ENCODE measurements around the gene KCNG2. TPM values are rescaled to one million over a fixed set of nuclear protein-coding genes. Genes with fewer than 3 reads are reported as not detected.

Gene KCNG2
- total RNA-seq, 1 donor from 2014 or later = not detected

GRCh38 chr18:79846936-79847557 lies 49.3 kb downstream of the KCNG2 start:
- Histone ChIP-seq H3K9ac (no peak overlapping the region), H3F3A (ENCODE audit: low read depth) (no peaks in the 10 kb centered on the region), H3K4me3 (no peak overlapping the region), H3K9me3 (ENCODE audit: low read depth) (peaks cover 9% of the 10 kb centered on the region), H3K4me1 (no peaks in the 10 kb centered on the region), H4K20me1 (ENCODE audit: low read depth) (no peaks in the 10 kb centered on the region), H3K27ac (no peak overlapping the region), H2AFZ (replicated peaks) (no peak overlapping the region), H3K27me3 (peaks cover 4% of the 10 kb centered on the region), H3K79me2 (ENCODE audit: low read depth) (no peaks in the 10 kb centered on the region), H3K4me2 (no peak overlapping the region), H3K36me3 (no peaks in the 10 kb centered on the region)
- H3K4me3 Mint-ChIP-seq = no peak overlapping the region
- H3K4me1 Mint-ChIP-seq = no peaks in the 10 kb centered on the region
- H3K27me3 Mint-ChIP-seq (ENCODE audit: insufficient read depth, low read depth) = peaks cover 2% of the 10 kb centered on the region
- TF ChIP-seq EZH2 (IDR thresholded peaks at IDR 0.05) (no peak), EZH2phosphoT487 (IDR thresholded peaks at IDR 0.05) (no peak)
- H3K9me3 Mint-ChIP-seq = no peaks in the 10 kb centered on the region
- no peak for DNase-seq (ENCODE audit: low spot score)
- no peak overlapping the region for H3K27ac Mint-ChIP-seq
- no peaks in the 10 kb centered on the region for H3K36me3 Mint-ChIP-seq

GRCh38 chr18:79847606-79848293 lies 50.0 kb downstream of the KCNG2 start:
- Mint-ChIP-seq H3K36me3 (no peaks in the 10 kb centered on the region), H3K27ac (no peak overlapping the region), H3K4me1 (no peaks in the 10 kb centered on the region), H3K4me3 (no peak overlapping the region), H3K27me3 (ENCODE audit: insufficient read depth, low read depth) (peaks cover 2% of the 10 kb centered on the region), H3K9me3 (no peaks in the 10 kb centered on the region)
- Histone ChIP-seq H4K20me1 (ENCODE audit: low read depth) (no peaks in the 10 kb centered on the region), H3K9me3 (ENCODE audit: low read depth) (peaks cover 4% of the 10 kb centered on the region), H3K9ac (no peak overlapping the region), H3K36me3 (no peaks in the 10 kb centered on the region), H3K4me1 (no peaks in the 10 kb centered on the region), H3K4me2 (no peak overlapping the region), H3K27ac (no peak overlapping the region), H2AFZ (replicated peaks) (no peak overlapping the region), H3K27me3 (peaks cover 4% of the 10 kb centered on the region), H3F3A (ENCODE audit: low read depth) (no peaks in the 10 kb centered on the region), H3K4me3 (no peak overlapping the region), H3K79me2 (ENCODE audit: low read depth) (no peaks in the 10 kb centered on the region)
- no peak for DNase-seq (ENCODE audit: low spot score)
- TF ChIP-seq EZH2phosphoT487 (IDR thresholded peaks at IDR 0.05) (no peak), EZH2 (IDR thresholded peaks at IDR 0.05) (no peak), CTCF (IDR thresholded peaks at IDR 0.05) (no peak)

- H3K27ac ChIP-seq = no peak overlapping the region
- Mint-ChIP-seq H3K4me1 (no peaks in the 10 kb centered on the region), H3K9me3 (no peaks in the 10 kb centered on the region), H3K27me3 (ENCODE audit: insufficient read depth, low read depth) (peaks cover 3% of the 10 kb centered on the region), H3K27ac (no peak overlapping the region), H3K36me3 (no peaks in the 10 kb centered on the region), H3K4me3 (no peak overlapping the region)
- no peaks in the 10 kb centered on the region for H3K4me1 ChIP-seq
- no peak overlapping the region for H3K4me2 ChIP-seq
- TF ChIP-seq EZH2phosphoT487 (IDR thresholded peaks at IDR 0.05) = no peak
- TF ChIP-seq EZH2 (IDR thresholded peaks at IDR 0.05) = no peak
- no peak for TF ChIP-seq CTCF (IDR thresholded peaks at IDR 0.05)
- H4K20me1 ChIP-seq (ENCODE audit: low read depth) = no peaks in the 10 kb centered on the region
- H3K36me3 ChIP-seq = no peaks in the 10 kb centered on the region
- DNase-seq (ENCODE audit: low spot score) = no peak
- no peaks in the 10 kb centered on the region for H3F3A ChIP-seq (ENCODE audit: low read depth)
- no peak overlapping the region for H2AFZ ChIP-seq (replicated peaks)
- H3K9me3 ChIP-seq (ENCODE audit: low read depth) = no peaks in the 10 kb centered on the region
- peaks cover 2% of the 10 kb centered on the region for H3K27me3 ChIP-seq
- H3K9ac ChIP-seq = no peak overlapping the region
- H3K4me3 ChIP-seq = no peak overlapping the region
- no peaks in the 10 kb centered on the region for H3K79me2 ChIP-seq (ENCODE audit: low read depth)
These were observed 50.5 kb downstream of the KCNG2 start for GRCh38 chr18:79848294-79848578.

Measured in neural progenitor cell (in vitro differentiated cells).